HCT116 (cell line): ENCODE results near the gene CCNK. TPM values are rescaled to one million over a fixed set of nuclear protein-coding genes. Genes with fewer than 3 reads are reported as not detected.

Experiments used
- ATAC-seq: fragments of 200-7000 bp; cut with Tn5 transposase; 2 replicates; pipeline ENCODE4 v1.9.1; 2020; ENCODE audit warnings: mild to moderate bottlenecking, moderate library complexity
- BruUV-seq: library from RNA; stranded (reverse); fragments of 400-500 nt; replicated peaks from 2 replicates; lab custom pipeline; 2021; lab: Mats Ljungman, UMichigan
- CTCF ChIA-PET: fragments of 300-600 bp; sonication (Branson Sonifier 250); formaldehyde crosslinking; loops from one replicate; lab custom pipeline; 2021; ENCODE audit warnings: antibody characterized with exemption; lab: Charles Lee
- POLR2A ChIA-PET: fragments of 300-600, 350-600 bp; sonication (Branson Sonifier 250); formaldehyde crosslinking; loops from one replicate; lab custom pipeline; 2021; ENCODE audit warnings: antibody characterized with exemption; lab: Charles Lee
- RAD21 ChIA-PET, 2 experiments: fragments of 300-600 bp; sonication (Branson Sonifier 250); formaldehyde crosslinking; loops; one replicate each; lab custom pipeline; 2023; ENCODE audit warnings: low total read pairs in 2 of 2; ENCODE audit not compliant: uncharacterized antibody in 2 of 2, unreplicated experiment in 2 of 2, low non-redundant PET in 1 of 2; lab: Charles Lee
- DNase-seq: peaks from one replicate; pipeline ENCODE4 v3.0.0-alpha.2; 2010; ENCODE audit warnings: low read depth, low spot score
- H2AFZ ChIP-seq: fragments of 200-600 bp; shearing (Covaris generic), sonication (generic); 2 replicates; pipeline ENCODE4 v1.6.1; 2017; ENCODE audit warnings: low read depth, mixed run types, mixed read lengths, antibody characterized with exemption, low read length; ENCODE audit not compliant: poor library complexity, severe bottlenecking
- H3K27ac ChIP-seq: 2 replicates; pipeline ENCODE4 v1.5.1; 2012; ENCODE audit warnings: low read depth, low read length
- H3K27me3 ChIP-seq: fragments of 200-600 bp; sonication (generic); 2 replicates; pipeline ENCODE4 v1.6.1; 2016; ENCODE audit warnings: mixed run types, low read length, mixed read lengths; ENCODE audit not compliant: insufficient read depth
- H3K36me3 ChIP-seq, 2 experiments: fragments of 200-500 bp in 1 of 2; fragments of 200-600 bp in 1 of 2; sonication (Bioruptor generic) in 1 of 2; sonication (generic) in 1 of 2; 2 replicates each; pipeline versions ENCODE4 v1.5.1 to v1.6.1; 2014 to 2016; ENCODE audit warnings: low read length in 2 of 2, inconsistent platforms in 1 of 2, mixed read lengths in 1 of 2, mixed run types in 1 of 2; ENCODE audit not compliant: insufficient read depth in 2 of 2, control insufficient read depth in 1 of 2
- H3K4me1 ChIP-seq, 2 experiments: fragments of 200-600 bp in 1 of 2; sonication (generic) in 1 of 2; 2 replicates each; pipeline versions ENCODE4 v1.5.1 to v1.6.1; 2012 to 2017; ENCODE audit warnings: low read length in 2 of 2, inconsistent platforms in 1 of 2, mild to moderate bottlenecking in 1 of 2, mixed read lengths in 1 of 2, mixed run types in 1 of 2, moderate library complexity in 1 of 2; ENCODE audit not compliant: insufficient read depth in 2 of 2, control insufficient read depth in 1 of 2
- H3K4me2 ChIP-seq: fragments of 200-600 bp; sonication (generic); 2 replicates; pipeline ENCODE4 v1.6.1; 2017; ENCODE audit warnings: mixed run types, low read length, mixed read lengths
- H3K4me3 ChIP-seq, 2 experiments: fragments of 200-600 bp in 1 of 2; sonication (generic) in 1 of 2; replicated peaks in 1 of 2; 2 replicates each; pipeline ENCODE4 v1.5.1; 2011 to 2016; ENCODE audit warnings: low read length in 2 of 2, control low read depth in 1 of 2, low read depth in 1 of 2, mild to moderate bottlenecking in 1 of 2, mixed read lengths in 1 of 2, mixed run types in 1 of 2
- H3K79me2 ChIP-seq: fragments of 200-600 bp; sonication (generic); 2 replicates; pipeline ENCODE4 v1.6.1; 2017; ENCODE audit warnings: mild to moderate bottlenecking, mixed run types, low read length, moderate library complexity, mixed read lengths; ENCODE audit not compliant: insufficient read depth
- H3K9ac ChIP-seq: fragments of 200-600 bp; sonication (generic); 2 replicates; pipeline ENCODE4 v1.6.1; 2016; ENCODE audit warnings: low read length, mixed read lengths
- H3K9me2 ChIP-seq: fragments of 200-600 bp; sonication (generic), shearing (Covaris generic); 2 replicates; pipeline ENCODE4 v1.6.1; 2017; ENCODE audit warnings: mixed run types, mild to moderate bottlenecking, moderate library complexity; ENCODE audit not compliant: insufficient read depth
- H3K9me3 ChIP-seq, 2 experiments: fragments of 200-500 bp in 1 of 2; fragments of 200-600 bp in 1 of 2; sonication (Bioruptor generic) in 1 of 2; sonication (generic) in 1 of 2; 2 replicates each; pipeline ENCODE4 v1.6.1; 2014 to 2017; ENCODE audit warnings: low read length in 2 of 2, mixed read lengths in 2 of 2, inconsistent platforms in 1 of 2, low read depth in 1 of 2, mild to moderate bottlenecking in 1 of 2, mixed run types in 1 of 2, moderate library complexity in 1 of 2; ENCODE audit not compliant: control insufficient read depth in 1 of 2, insufficient read depth in 1 of 2
- H4K20me1 ChIP-seq: fragments of 200-600 bp; sonication (generic), shearing (Covaris generic); 2 replicates; pipeline ENCODE4 v1.6.1; 2017; ENCODE audit warnings: mixed run types, mild to moderate bottlenecking, moderate library complexity; ENCODE audit not compliant: insufficient read depth
- CEBPB ChIP-seq: IDR thresholded peaks from 2 replicates; pipeline ENCODE4 v1.6.1; 2012; ENCODE audit warnings: low read depth
- ELF1 ChIP-seq: IDR thresholded peaks from 2 replicates; pipeline ENCODE4 v1.6.1; 2012; ENCODE audit warnings: low read depth, borderline replicate concordance
- EZH2 ChIP-seq: fragments of 200-600 bp; sonication (generic); IDR thresholded peaks from 2 replicates; pipeline ENCODE4 v1.6.1; 2017; ENCODE audit warnings: antibody characterized with exemption, mixed run types
- FOSL1 ChIP-seq: IDR thresholded peaks from 2 replicates; pipeline ENCODE4 v1.6.1; 2012; ENCODE audit warnings: low read depth
- POLR2AphosphoS5 ChIP-seq: IDR thresholded peaks from 2 replicates; pipeline ENCODE4 v1.6.1; 2011; ENCODE audit warnings: mild to moderate bottlenecking, low read depth, low read length, moderate library complexity
- RAD21 ChIP-seq: IDR thresholded peaks from 2 replicates; pipeline ENCODE4 v1.6.1; 2012; ENCODE audit warnings: low read depth, mild to moderate bottlenecking
- SP1 ChIP-seq: IDR thresholded peaks from 2 replicates; pipeline ENCODE4 v1.6.1; 2012; ENCODE audit warnings: low read depth
- SRF ChIP-seq: IDR thresholded peaks from 2 replicates; pipeline ENCODE4 v1.6.1; 2012; ENCODE audit warnings: low read depth
- TCF7L2 ChIP-seq: IDR thresholded peaks from 2 replicates; pipeline ENCODE4 v1.7.0; 2011; ENCODE audit warnings: borderline replicate concordance, inconsistent platforms; ENCODE audit not compliant: insufficient read depth, insufficient read length; ENCODE audit errors: extremely low read depth
- ZFX ChIP-seq: fragments of 450-650 bp; IDR thresholded peaks from 2 replicates; pipeline ENCODE4 v1.6.1; 2017
- ZNF274 ChIP-seq: fragments of 200-500 bp; sonication (Bioruptor generic); IDR thresholded peaks from 2 replicates; pipeline ENCODE4 v1.6.1; 2014; ENCODE audit warnings: mild to moderate bottlenecking, low read depth, low read length, inconsistent platforms
- intact Hi-C: fragments of 100-400 bp; cut with micrococcal nuclease; formaldehyde crosslinking; loops from 2 replicates; pipeline ENCODE4 v1.10.0; 2022
- total RNA-seq: library from RNA; stranded (reverse); gene quantifications from one replicate; pipeline ENCODE4 v1.2.1, GENCODE V29; 2021; ENCODE audit not compliant: unreplicated experiment
- TF ChIP-seq, protein P1 (sequence below): IDR thresholded peaks from 2 replicates; pipeline ENCODE4 v1.6.1; 2012; ENCODE audit warnings: low read depth
- TF ChIP-seq, protein P2 (sequence below): IDR thresholded peaks from 2 replicates; pipeline ENCODE4 v1.6.1; 2012
- TF ChIP-seq, protein P3 (sequence below): IDR thresholded peaks from 2 replicates; pipeline ENCODE4 v1.6.1; 2012
- TF ChIP-seq, protein P4 (sequence below): IDR thresholded peaks from 2 replicates; pipeline ENCODE4 v1.6.1; 2011; ENCODE audit warnings: mild to moderate bottlenecking, low read length, moderate library complexity; ENCODE audit not compliant: insufficient replicate concordance; ENCODE audit errors: extremely low read depth

The CCNK gene
- total RNA-seq, 1 experiment from 2014 or later = 68.2 TPM

DNA sequence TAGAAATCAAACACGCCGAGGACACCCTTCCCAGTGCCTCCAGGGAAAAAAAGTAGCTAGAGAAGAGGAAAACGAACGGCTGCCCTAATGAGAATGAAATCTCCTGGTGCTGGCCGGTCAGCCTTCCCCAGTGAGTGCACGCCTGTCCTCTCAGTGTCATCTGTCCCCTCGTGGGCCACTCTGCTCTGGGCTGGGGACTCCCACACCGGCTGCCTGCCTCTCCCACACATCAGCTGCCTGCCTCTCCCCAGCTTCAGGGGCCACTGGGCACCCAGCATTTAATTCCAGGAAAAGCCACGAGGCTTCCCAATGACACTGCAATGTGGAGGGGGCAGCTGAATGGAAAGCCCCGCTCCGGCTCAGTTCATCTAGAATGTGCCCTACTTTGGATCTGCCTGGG is 63.8 kb downstream of the CCNK start:
- CTCF ChIA-PET = interaction anchor here (0.6 kb wide), 1 partner anchor 110 kb away, joined by 4 read pairs; no protein-coding TSS in a partner anchor
- intact Hi-C loops = no loop called here

DNA sequence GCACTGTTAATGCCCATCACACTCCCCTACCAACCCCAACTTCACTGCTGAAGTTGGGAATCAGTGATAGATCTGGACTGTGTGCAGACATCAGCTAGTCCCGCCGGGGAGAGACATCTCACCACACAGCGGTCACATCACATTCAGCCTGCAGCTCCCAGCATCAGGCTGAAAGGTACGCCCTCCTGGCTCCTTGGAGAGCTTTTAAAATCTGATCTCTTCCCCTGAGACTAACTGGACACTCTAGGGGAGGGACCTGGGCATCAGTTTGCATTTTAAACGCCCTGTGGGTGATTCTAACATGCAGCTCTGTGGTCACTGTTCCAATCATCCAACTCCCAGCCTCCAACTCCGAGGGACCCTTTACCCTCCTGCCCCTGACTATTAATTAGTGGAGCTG is 64.4 kb downstream of the CCNK start:
- Histone ChIP-seq H3K27me3 (no peaks in the 10 kb centered on the region), H3K4me3 (no peak overlapping the region), H3K9ac (no peak overlapping the region), H2AFZ (no peak overlapping the region), H3K4me2 (no peak overlapping the region), H3K4me1 (peaks cover 0 to 12% of the 10 kb centered on the region in 2 experiments; a peak in 1 of 4 replicates), H3K9me2 (no peaks in the 10 kb centered on the region), H3K27ac (no peak overlapping the region), H4K20me1 (no peaks in the 10 kb centered on the region), H3K36me3 (no peaks in the 10 kb centered on the region), H3K9me3 (no peaks in the 10 kb centered on the region), H3K79me2 (peaks cover 42% of the 10 kb centered on the region)
- no peak for ATAC-seq
- ChIA-PET RAD21 (no interaction called here), CTCF (no interaction called here), POLR2A (no interaction called here)
- no peak for DNase-seq
- intact Hi-C loops = no loop called here
- no TSS peak for BruUV-seq
- TF ChIP-seq CEBPB = no peak
- TF ChIP-seq, protein P1, sequence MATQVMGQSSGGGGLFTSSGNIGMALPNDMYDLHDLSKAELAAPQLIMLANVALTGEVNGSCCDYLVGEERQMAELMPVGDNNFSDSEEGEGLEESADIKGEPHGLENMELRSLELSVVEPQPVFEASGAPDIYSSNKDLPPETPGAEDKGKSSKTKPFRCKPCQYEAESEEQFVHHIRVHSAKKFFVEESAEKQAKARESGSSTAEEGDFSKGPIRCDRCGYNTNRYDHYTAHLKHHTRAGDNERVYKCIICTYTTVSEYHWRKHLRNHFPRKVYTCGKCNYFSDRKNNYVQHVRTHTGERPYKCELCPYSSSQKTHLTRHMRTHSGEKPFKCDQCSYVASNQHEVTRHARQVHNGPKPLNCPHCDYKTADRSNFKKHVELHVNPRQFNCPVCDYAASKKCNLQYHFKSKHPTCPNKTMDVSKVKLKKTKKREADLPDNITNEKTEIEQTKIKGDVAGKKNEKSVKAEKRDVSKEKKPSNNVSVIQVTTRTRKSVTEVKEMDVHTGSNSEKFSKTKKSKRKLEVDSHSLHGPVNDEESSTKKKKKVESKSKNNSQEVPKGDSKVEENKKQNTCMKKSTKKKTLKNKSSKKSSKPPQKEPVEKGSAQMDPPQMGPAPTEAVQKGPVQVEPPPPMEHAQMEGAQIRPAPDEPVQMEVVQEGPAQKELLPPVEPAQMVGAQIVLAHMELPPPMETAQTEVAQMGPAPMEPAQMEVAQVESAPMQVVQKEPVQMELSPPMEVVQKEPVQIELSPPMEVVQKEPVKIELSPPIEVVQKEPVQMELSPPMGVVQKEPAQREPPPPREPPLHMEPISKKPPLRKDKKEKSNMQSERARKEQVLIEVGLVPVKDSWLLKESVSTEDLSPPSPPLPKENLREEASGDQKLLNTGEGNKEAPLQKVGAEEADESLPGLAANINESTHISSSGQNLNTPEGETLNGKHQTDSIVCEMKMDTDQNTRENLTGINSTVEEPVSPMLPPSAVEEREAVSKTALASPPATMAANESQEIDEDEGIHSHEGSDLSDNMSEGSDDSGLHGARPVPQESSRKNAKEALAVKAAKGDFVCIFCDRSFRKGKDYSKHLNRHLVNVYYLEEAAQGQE = no peak
- TF ChIP-seq, protein P2, sequence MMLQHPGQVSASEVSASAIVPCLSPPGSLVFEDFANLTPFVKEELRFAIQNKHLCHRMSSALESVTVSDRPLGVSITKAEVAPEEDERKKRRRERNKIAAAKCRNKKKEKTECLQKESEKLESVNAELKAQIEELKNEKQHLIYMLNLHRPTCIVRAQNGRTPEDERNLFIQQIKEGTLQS = no peak
- no peak for TF ChIP-seq SRF
- TF ChIP-seq ELF1 = no peak
- TF ChIP-seq, protein P3, sequence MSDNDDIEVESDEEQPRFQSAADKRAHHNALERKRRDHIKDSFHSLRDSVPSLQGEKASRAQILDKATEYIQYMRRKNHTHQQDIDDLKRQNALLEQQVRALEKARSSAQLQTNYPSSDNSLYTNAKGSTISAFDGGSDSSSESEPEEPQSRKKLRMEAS = no peak
- TF ChIP-seq FOSL1 = no peak
- no peak for TF ChIP-seq EZH2
- no peak for TF ChIP-seq SP1
- no peak for TF ChIP-seq ZNF274
- TF ChIP-seq, protein P4, sequence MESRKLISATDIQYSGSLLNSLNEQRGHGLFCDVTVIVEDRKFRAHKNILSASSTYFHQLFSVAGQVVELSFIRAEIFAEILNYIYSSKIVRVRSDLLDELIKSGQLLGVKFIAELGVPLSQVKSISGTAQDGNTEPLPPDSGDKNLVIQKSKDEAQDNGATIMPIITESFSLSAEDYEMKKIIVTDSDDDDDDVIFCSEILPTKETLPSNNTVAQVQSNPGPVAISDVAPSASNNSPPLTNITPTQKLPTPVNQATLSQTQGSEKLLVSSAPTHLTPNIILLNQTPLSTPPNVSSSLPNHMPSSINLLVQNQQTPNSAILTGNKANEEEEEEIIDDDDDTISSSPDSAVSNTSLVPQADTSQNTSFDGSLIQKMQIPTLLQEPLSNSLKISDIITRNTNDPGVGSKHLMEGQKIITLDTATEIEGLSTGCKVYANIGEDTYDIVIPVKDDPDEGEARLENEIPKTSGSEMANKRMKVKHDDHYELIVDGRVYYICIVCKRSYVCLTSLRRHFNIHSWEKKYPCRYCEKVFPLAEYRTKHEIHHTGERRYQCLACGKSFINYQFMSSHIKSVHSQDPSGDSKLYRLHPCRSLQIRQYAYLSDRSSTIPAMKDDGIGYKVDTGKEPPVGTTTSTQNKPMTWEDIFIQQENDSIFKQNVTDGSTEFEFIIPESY = no peak
- TF ChIP-seq RAD21 = no peak
- no peak for TF ChIP-seq TCF7L2
- no peak for TF ChIP-seq ZFX

More for the DNA sequence above, 63.8 kb downstream of the CCNK start:
- RAD21 ChIA-PET = no interaction called here
- no peak overlapping the region for H3K4me3 ChIP-seq
- DNase-seq (no peak), ATAC-seq (no peak)
- no peaks in the 10 kb centered on the region for H3K9me3 ChIP-seq
- peaks cover 0 to 12% of the 10 kb centered on the region in 2 experiments; a peak in 1 of 4 replicates for H3K4me1 ChIP-seq
- no peak overlapping the region for H3K27ac ChIP-seq
- H3K27me3 ChIP-seq = no peaks in the 10 kb centered on the region
- POLR2A ChIA-PET = no interaction called here
- no peaks in the 10 kb centered on the region for H3K36me3 ChIP-seq
- H3K9ac ChIP-seq = no peak overlapping the region
- H3K4me2 ChIP-seq = no peak overlapping the region
- peaks cover 40% of the 10 kb centered on the region for H3K79me2 ChIP-seq
- no peak overlapping the region for H2AFZ ChIP-seq
- no peaks in the 10 kb centered on the region for H3K9me2 ChIP-seq
- TF ChIP-seq, protein P2 = no peak
- TF ChIP-seq FOSL1 (no peak), POLR2AphosphoS5 (no peak)
- BruUV-seq = no TSS peak
- no peaks in the 10 kb centered on the region for H4K20me1 ChIP-seq
